AG04449 (cell line): ENCODE measurements around the gene TMED9.

ENCODE experiments used
- CTCF ChIA-PET: fragments of 350-600 bp; formaldehyde crosslinking; extraction: SDS; loops from one replicate; lab custom pipeline; 2021; ENCODE audit warnings: antibody characterized with exemption; lab: Yijun Ruan, JAX
- POLR2A ChIA-PET: fragments of 400-600, 350-600 bp; formaldehyde crosslinking; extraction: SDS; loops from one replicate; lab custom pipeline; 2020; ENCODE audit warnings: antibody characterized with exemption, inconsistent platforms; lab: Yijun Ruan, JAX
- DNase-seq: peaks from one replicate; pipeline ENCODE4 v3.0.0-alpha.2; 2010; ENCODE audit warnings: low read depth, low spot score
- H3K4me3 ChIP-seq: 2 replicates; pipeline ENCODE4 v1.5.1; 2011; ENCODE audit warnings: low read depth, mild to moderate bottlenecking, control low read depth, low read length
- TF ChIP-seq, protein P1 (sequence below): IDR thresholded peaks from one replicate; pipeline ENCODE4 v1.5.1; 2011; ENCODE audit warnings: mild to moderate bottlenecking, moderate library complexity, low read length, control low read depth, inconsistent platforms; ENCODE audit not compliant: insufficient read depth; ENCODE audit errors: missing control alignments

The TMED9 gene

DNA sequence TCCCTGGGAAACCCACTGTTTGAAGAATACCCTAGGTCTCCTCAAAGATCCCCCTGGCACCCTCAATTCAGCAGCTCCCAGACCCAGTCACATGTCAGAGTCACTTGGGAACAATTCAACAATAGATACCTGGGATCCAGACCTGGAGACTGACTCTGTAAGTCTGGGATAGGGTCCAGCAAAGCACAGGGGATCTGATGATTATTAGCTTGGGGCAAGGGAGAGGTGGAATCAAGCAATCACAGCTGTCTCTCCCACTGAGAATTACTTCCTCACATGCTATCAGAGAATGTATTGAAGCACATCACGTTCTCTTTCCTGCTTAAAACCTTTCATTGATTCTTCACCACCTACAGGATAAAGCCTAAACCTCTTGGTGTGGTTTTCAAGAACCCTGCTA, 43.5 kb upstream of the TMED9 start:
- TF ChIP-seq, protein P1, sequence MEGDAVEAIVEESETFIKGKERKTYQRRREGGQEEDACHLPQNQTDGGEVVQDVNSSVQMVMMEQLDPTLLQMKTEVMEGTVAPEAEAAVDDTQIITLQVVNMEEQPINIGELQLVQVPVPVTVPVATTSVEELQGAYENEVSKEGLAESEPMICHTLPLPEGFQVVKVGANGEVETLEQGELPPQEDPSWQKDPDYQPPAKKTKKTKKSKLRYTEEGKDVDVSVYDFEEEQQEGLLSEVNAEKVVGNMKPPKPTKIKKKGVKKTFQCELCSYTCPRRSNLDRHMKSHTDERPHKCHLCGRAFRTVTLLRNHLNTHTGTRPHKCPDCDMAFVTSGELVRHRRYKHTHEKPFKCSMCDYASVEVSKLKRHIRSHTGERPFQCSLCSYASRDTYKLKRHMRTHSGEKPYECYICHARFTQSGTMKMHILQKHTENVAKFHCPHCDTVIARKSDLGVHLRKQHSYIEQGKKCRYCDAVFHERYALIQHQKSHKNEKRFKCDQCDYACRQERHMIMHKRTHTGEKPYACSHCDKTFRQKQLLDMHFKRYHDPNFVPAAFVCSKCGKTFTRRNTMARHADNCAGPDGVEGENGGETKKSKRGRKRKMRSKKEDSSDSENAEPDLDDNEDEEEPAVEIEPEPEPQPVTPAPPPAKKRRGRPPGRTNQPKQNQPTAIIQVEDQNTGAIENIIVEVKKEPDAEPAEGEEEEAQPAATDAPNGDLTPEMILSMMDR, result no peak
- POLR2A ChIA-PET, result interaction anchor here (1.0 kb wide), 1 partner anchor 11 kb away, joined by 4 read pairs; no protein-coding TSS in a partner anchor
- H3K4me3 ChIP-seq, result no peak overlapping the region
- DNase-seq, result no peak
- CTCF ChIA-PET, result interaction anchor here (0.9 to 2.2 kb wide), 7 partner anchors 9 to 78 kb away, joined by 3 to 6 read pairs (median 5); no protein-coding TSS in a partner anchor

DNA sequence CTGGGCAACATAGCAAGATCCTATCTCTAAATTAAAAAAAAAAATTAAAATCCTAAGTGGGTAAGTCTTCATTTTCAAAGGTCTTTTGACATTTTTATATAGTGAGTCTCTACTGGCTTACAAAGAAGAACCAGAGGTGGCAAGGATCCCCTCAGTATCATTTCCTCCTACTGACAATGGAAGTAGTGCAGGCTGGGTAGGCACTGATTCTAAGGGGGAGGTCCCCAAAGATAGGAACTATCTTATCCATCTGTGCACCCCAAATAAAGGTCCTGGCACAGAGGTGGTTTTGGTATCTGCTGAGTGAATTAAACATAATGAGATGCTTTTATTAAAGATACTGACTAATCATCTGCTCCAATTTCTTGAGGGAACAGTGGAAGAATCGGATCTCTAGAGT, 41.9 kb upstream of the TMED9 start:
- no peak for DNase-seq
- ChIA-PET POLR2A (interaction anchor here (0.8 kb wide), 1 partner anchor 46 kb away, joined by 3 read pairs; no protein-coding TSS in a partner anchor), CTCF (interaction anchor here (1.3 kb wide), 1 partner anchor 57 kb away, joined by 3 read pairs; no protein-coding TSS in a partner anchor)
- H3K4me3 ChIP-seq, result no peak overlapping the region
- TF ChIP-seq, protein P1, result no peak

DNA sequence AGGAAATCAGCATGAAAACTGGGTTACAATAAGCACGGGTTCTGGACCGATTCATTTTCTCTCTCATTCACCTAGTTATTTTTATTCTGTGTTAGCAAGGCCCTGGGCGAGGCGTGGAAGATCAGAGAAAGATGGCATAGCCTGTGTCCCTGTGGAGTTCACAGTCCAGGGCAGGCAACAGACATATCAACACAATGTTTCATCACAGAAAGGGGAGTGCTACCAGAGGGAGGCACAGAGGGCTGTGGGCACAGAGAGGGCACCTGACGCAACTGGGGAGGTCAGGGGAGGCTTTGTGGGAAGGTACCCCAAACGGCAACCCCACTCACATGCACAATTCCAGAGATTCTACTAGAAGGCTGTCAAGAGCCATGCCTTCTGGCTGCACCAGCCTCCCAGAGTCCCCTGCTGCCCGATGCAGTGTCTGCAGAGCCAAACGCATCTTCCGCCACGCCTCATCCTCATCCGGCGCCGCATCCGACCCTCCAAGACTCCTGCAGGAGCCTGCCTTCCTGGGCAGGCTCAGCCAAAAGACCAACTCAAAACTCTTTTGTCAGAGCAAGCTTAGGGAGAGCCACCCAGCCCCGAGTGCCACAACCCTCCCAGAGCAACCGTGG, 39.1 kb upstream of the TMED9 start:
- H3K4me3 ChIP-seq, result peak overlapping the region; percentile 85
- no peak for DNase-seq
- TF ChIP-seq, protein P1, result no peak
- CTCF ChIA-PET, result interaction anchor here (1.0 to 1.4 kb wide), 2 partner anchors 9 to 56 kb away, joined by 4 to 5 read pairs; no protein-coding TSS in a partner anchor
- POLR2A ChIA-PET, result interaction anchor here (1.0 to 1.3 kb wide), 2 partner anchors 56 to 58 kb away, joined by 5 to 6 read pairs; partner anchors contain the start of gene PDLIM7

DNA sequence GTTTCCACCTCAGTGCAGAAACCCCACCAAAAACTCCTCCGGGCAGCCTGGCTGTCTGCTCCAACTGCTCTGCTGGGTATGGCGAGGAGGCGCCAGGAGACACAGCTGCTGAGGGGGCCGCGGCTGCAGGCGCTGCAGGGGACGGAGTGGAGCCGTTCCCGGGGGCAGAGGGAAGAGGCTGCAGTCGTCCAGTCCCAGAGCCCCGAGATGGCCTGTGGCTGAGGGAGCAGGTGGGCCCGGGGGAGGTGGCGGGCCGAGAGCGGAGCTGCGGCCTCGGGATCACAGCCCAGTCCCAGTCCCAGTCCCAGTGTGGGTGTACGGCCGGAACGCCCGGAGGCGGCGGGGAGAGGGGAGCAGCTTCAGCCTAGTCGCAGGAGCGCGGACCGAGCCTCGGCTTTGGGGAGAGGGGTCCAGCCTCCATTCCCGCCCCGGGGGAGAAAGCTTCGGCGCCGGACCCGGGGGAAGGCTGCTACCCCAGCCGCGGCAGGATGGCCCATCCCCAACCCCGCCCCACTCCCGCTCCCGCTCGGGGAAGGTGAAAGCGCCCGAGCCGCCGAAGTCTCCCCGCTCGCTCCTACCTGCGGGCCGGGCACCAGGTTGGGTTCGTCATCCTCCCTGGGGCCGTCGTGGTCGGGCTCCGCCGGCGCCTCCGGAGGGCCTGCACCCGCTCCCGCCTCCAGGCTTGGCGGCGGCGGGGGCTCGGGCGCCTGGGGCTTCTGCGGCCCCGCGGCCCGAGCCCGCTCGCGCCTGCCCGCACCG, 38.2 kb upstream of the TMED9 start:
- H3K4me3 ChIP-seq, result peak overlapping the region; percentile 85
- DNase-seq, result no peak
- TF ChIP-seq, protein P1, result no peak
- CTCF ChIA-PET, result interaction anchor here (0.9 kb wide), 1 partner anchor 151 kb away, joined by 3 read pairs; no protein-coding TSS in a partner anchor
- POLR2A ChIA-PET, result interaction anchor here (1.0 to 1.3 kb wide), 2 partner anchors 56 to 59 kb away, joined by 5 to 6 read pairs; partner anchors contain the start of gene PDLIM7

DNA sequence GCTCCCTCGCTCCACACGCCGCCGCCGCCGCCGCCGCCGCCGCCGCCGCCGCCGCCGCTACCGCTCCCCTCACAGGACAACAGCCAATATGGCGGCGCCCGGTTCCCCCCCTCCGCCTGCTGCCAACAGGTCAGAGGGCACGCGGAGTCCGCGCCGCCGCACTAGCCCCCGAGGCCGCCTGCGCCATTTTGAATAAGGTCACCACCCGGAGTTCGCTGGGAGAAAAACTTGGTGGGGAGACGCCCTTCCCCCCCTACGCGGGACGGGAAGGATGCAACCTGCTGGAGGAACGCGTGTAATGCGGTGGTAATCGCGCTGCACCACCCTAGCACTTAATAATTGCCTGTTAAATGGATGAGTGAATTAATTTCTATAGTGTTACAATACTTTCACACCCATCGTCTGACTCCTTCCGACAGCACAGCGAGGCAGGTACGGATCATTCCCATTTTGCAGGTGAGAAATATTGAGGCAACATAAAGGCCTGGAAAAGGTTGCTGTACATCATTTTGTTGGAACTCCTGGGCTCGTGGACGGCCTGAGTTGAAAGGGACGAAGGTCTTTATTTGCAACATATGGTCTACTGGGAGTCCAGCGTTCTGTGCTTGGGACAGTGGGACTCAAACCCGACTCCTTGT, 37.4 kb upstream of the TMED9 start, which contains the start of gene FAM193B:
Gene FAM193B (minus strand): TSS at position 90 of the 638 bp plus-strand sequence. CDS start 105 bp downstream, outside the sequence.
- POLR2A ChIA-PET, result no interaction called here
- peak within 1 kb of the TSS; percentile 85 for H3K4me3 ChIP-seq
- DNase-seq, result no peak
- TF ChIP-seq, protein P1, result peak; percentile 22
- CTCF ChIA-PET, result no interaction called here
